Measurements from ENCODE around the gene KHDRBS2. TPM values are rescaled to one million over a fixed set of nuclear protein-coding genes. Genes with fewer than 3 reads are reported as not detected.

Gene KHDRBS2
- total and polyA plus RNA-seq, 2 of the 4 experiments (the other 2 are of a cell fraction): not detected

GRCh38 chr6:62328607-62329006, 42.6 kb upstream of the KHDRBS2 start:
- Histone ChIP-seq H2BK120ac (ENCODE audit: low read depth, low read length) (no peak overlapping the region), H3K36me3 (ENCODE audit: control insufficient read depth, insufficient read depth, low read length) (no peaks in the 10 kb centered on the region), H3K4ac (ENCODE audit: low read depth, low read length) (no peak overlapping the region), H4K91ac (ENCODE audit: insufficient read depth, low read depth, low read length) (no peak overlapping the region), H2AK9ac (replicated peaks; ENCODE audit: low read depth, low read length, poor library complexity) (no peak overlapping the region), H3K23ac (ENCODE audit: low read depth, low read length) (no peak overlapping the region), H3K27me3 (ENCODE audit: control insufficient read depth, insufficient read depth, low read length) (no peaks in the 10 kb centered on the region), H3K4me2 (ENCODE audit: low read depth, low read length) (no peak overlapping the region), H3K18ac (ENCODE audit: low read depth, low read length) (no peak overlapping the region), H4K5ac (ENCODE audit: low read depth, low read length) (no peak overlapping the region), H4K20me1 (ENCODE audit: insufficient read depth, low read length) (no peaks in the 10 kb centered on the region), H3K27ac (ENCODE audit: insufficient read depth, low read length) (no peak overlapping the region), H2AFZ (replicated peaks; ENCODE audit: low read length, poor library complexity) (no peak overlapping the region), H3K79me1 (ENCODE audit: low read depth in 1 of 2, low read length in 2 of 2) (no peaks in the 10 kb centered on the region), H4K8ac (ENCODE audit: low read depth in 2 of 2, low read length in 2 of 2) (no peak overlapping the region), H2AK5ac (ENCODE audit: low read depth, low read length) (no peak overlapping the region), H3K9ac (ENCODE audit: low read depth, low read length) (no peak overlapping the region), H2BK20ac (ENCODE audit: low read depth, low read length) (no peak overlapping the region), H3K9me3 (ENCODE audit: control insufficient read depth, insufficient read depth, low read length) (peaks cover 3% of the 10 kb centered on the region; the same call in 1 of the 2 replicates), H3K4me3 (ENCODE audit: insufficient read depth, low read depth, low read length) (no peak overlapping the region), H3K4me1 (ENCODE audit: control insufficient read depth, insufficient read depth, low read length) (no peaks in the 10 kb centered on the region), H3K56ac (ENCODE audit: extremely low read depth, insufficient read depth, low read length) (no peak overlapping the region), H2BK15ac (ENCODE audit: low read depth, low read length) (no peak overlapping the region), H2BK5ac (ENCODE audit: low read depth, low read length, poor library complexity, severe bottlenecking) (no peak overlapping the region), H3K9me1 (ENCODE audit: insufficient read depth, low read length) (no peaks in the 10 kb centered on the region), H3K14ac (replicated peaks; ENCODE audit: low read depth, low read length) (no peak overlapping the region)
- intact Hi-C loops (cut with micrococcal nuclease): no loop called here
- dilution Hi-C loops (cut with HindIII; ENCODE audit: low sequenced_read_pairs, unreplicated experiment): no loop called here
- ATAC-seq (ENCODE audit: low read depth): no peak
- ChIA-PET CTCF (no interaction called here), POLR2A (ENCODE audit: unreplicated experiment) (no interaction called here)
- in situ Hi-C loops (cut with MboI; ENCODE audit: low sequenced_read_pairs): no loop called here
- no peak for TF ChIP-seq FOS (IDR thresholded peaks at IDR 0.05; ENCODE audit: low read depth, low read length)
- no peak for TF ChIP-seq CTCF (conservative IDR thresholded peaks at IDR 0.05; ENCODE audit: low read depth, low read length)
- TF ChIP-seq MAZ (IDR thresholded peaks at IDR 0.05; ENCODE audit: borderline replicate concordance, low read depth, low read length): no peak
- no TSS peak for BruUV-seq (replicated peaks)
- DNase-seq: no peak
- WGBS, 2 experiments (ENCODE audit: extremely low coverage in 2 of 2, insufficient read length in 1 of 2): no CpG with 5 or more reads among the region's 2 CpGs

All from IMR-90 (cell line).